Bone marrow (tissue), 2 donors: ENCODE results near the gene JUNB.
"Not testable (repeated sequence)": the region's sequence is repeated elsewhere in the genome, so short reads cannot be mapped to it uniquely, and the experiment has no call there.

ENCODE experiments used
- DNase-seq, 2 donors: peaks; one replicate each; lab custom pipeline; 2025; lab: John Stamatoyannopoulos, UW

Gene JUNB

DNA sequence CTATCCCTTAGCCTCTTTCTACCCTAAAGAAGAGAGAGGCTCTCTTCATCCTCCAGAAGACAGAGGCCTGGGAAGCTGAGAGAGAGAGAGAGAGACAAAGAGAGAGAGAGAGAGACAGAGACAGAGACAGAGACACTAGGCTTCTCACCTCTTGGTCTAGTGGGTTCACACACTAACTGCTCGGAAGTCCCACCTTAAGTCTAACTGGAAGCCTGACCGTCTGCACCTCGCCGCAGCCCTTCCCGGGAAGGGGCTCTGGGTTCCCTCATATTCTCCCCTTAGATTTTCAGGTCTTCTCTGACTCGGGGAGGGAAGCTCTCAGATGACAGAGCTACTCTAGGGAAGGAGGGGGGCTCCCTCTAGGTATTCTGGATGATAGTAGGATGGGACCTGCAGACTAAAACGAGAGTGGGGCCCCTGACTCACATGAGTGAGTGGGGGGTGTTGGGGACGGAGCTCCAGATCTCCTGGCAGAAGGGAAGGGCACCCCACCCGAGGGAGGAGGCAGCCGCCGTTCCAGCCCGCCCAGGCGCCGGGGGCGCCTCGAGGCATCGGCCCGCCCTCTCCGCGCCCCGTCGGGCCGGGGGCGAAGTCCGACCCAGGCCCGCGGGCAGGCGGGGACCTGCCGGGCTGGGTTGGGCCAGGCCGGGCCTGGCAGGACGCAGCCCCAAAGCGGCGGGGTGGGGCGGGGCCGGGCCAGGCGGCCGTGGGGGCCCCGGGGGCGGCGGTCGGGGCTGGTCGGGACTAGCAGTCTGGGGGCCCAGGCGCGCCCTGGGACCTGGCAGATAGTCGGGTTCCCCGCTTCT lies 2.0 kb upstream of the JUNB start:
- DNase-seq: no peak

DNA sequence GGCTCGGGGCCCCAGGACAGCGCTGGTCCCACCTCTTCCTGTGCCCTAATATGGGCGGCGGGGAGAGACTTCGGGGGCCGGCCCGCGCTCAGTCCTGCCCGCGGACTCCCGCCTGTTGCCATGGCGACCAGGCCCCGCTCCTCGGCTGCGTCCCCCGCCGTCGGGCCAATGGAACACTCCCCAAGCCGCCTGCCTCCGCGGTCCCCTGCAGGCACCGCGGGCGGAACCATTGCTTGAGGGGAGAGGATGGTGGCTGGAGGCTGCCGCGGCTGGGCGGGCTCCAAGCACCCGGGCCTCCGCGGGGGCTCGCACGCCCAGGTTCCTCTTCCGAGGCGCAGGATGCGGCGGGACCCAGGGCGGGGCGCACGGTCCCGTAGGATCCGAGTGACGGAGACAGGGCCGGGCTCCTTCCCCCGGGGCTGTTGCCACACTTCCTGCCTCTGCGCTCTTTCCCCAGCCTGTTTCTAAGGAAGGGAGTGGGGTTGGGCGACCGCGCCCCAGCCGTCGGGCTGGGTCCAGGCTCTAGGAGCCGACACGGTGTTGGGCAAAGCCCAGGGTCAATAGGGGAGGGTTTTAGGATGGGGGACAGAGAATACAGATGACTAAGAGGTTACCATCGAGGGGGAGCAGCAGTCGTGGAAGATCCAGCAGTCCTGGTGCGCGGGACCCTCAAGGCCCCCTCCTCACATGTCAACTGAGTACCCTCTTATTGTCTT lies 1.2 kb upstream of the JUNB start:
- DNase-seq: peak; percentile 89 to 93

DNA sequence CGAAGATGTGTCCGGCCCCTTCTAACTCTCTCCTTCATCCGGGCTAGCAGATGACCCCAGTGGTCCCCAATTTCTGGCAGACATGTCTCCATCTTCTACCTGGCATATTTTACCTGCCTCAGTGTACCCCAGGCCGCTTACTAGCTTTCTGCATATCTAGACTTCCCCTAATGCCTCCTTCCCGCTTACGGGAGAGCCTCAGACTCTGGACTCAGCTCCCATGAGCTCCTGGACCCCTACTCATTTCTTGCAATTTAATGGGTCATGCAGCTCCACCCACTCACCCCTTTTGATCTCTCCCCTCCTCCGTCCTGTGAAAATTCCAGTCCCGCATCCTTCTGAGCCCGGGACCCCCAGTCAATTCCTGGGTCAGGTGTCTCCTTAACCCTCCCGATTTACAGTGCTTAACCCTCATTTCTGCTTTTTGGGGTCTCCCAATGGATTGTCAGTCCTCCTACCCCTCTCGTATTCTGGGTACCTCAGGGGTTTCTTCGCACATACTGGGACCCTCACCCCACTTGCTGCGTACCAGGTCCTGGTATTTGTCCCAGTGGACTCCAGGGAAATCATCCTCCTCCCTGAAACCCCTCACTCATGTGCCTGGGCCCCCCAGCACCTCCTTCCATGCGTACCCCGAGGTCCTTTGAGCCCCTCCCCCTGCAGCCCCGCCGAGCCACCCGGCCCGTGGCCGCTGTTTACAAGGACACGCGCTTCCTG lies 500 bp upstream of the JUNB start:
- no peak for DNase-seq

DNA sequence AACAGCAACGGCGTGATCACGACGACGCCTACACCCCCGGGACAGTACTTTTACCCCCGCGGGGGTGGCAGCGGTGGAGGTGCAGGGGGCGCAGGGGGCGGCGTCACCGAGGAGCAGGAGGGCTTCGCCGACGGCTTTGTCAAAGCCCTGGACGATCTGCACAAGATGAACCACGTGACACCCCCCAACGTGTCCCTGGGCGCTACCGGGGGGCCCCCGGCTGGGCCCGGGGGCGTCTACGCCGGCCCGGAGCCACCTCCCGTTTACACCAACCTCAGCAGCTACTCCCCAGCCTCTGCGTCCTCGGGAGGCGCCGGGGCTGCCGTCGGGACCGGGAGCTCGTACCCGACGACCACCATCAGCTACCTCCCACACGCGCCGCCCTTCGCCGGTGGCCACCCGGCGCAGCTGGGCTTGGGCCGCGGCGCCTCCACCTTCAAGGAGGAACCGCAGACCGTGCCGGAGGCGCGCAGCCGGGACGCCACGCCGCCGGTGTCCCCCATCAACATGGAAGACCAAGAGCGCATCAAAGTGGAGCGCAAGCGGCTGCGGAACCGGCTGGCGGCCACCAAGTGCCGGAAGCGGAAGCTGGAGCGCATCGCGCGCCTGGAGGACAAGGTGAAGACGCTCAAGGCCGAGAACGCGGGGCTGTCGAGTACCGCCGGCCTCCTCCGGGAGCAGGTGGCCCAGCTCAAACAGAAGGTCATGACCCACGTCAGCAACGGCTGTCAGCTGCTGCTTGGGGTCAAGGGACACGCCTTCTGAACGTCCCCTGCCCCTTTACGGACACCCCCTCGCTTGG lies 966 bp downstream of the JUNB start:
- peak; percentile 47 to 84 for DNase-seq

DNA sequence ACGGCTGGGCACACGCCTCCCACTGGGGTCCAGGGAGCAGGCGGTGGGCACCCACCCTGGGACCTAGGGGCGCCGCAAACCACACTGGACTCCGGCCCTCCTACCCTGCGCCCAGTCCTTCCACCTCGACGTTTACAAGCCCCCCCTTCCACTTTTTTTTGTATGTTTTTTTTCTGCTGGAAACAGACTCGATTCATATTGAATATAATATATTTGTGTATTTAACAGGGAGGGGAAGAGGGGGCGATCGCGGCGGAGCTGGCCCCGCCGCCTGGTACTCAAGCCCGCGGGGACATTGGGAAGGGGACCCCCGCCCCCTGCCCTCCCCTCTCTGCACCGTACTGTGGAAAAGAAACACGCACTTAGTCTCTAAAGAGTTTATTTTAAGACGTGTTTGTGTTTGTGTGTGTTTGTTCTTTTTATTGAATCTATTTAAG lies 1.6 kb downstream of the JUNB start:
- DNase-seq: peak in 1 of 2 donors; percentile 16

DNA sequence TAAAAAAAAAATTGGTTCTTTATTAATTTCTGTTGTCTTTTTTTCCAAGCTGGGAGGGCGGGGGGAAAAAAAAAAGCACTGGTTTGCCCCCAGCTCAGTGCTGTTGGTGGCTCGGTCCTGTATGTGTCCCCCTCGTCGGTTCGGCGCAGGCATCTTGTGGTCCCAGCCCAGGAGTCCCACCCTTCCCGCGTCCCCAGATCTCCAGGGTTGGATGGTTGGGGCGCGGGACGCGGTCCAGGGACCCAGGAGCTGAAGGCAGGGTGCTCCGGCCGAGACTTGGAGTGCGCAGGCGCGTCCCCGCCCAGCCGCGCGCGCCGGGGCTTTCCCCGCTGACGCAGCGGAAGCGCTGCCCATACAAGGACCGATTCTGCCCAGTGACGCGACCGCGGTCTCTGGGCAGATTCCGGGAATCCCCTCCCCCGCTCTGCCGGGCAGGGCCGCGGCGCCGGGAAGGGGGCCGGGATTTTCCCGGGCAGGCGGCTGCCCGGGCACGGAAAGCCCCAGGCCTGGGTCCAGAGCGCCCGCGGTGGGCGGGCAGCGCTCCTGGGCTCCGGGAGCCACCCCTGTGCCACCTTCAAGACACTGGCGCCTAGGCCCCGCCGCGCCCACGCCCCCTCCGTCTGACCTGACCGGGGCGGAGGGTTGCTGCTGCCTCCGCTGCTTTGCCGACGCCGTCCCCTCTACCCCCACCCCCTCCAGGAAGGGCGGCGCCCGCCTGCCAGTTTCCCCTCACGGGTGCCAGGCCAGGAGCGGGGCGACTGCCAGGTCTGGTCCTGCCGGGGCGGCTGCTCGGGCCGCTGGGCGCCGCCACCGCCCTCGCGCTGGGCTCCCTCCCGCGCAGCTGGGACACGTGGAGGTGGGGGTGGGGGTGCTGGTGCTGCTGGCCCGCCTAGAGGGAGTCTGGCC lies 2.3 kb downstream of the JUNB start:
- DNase-seq: peak; percentile 83 to 97

DNA sequence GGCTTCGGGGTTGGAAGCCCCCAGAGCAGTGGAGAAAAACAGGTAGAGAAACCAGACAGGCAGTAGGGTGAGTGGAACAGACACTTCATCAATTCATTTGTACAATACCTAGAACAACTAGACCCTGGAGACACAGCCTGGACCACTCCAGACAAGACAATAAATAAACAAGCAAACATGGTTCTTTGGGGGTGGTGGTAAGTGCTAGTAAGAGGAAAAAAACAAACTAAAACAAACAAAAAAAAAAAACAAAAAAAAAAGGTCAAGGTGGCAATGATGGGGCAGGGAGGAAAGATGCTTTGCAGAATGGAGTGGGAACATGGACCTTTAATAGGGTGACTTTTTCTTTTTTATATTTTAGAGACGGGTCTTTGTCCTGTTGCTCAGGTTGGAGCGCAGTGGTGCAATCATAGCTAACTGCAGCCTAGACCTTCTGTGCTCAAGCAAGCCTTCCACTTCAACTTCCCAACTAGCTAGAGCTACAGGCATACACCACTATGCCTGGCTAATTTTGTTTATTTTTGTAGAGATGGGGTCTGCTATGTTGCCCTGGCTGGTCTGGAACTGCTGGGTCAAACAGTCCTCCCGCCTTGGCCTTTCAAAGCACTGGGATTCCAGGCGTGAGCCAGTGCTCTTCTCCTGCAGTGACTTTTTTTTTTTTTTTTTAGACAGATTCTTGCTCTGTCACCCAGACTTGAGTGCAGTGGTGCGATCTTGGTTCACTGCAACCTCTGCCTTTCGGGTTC lies 3.1 kb downstream of the JUNB start:
- DNase-seq: no peak

DNA sequence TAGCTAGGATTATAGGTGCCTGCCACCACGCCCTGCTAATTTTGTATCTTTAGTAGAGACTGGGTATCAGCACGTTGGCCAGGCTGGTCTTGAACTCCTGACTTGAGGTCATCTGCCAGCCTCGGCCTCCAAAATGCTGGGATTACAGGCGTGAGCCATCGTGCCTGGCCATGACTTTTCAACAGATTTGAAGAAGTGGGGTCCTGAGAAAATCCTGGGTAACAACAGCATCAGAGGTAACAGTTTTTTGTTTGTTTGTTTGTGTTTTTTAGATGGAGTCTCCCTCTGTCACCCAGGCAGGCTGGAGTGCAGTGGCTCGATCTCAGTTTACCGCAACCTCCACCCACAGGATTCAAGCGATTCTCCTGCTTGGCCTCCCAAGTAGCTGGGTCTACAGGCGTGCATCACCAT lies 3.7 kb downstream of the JUNB start:
- DNase-seq: no peak

DNA sequence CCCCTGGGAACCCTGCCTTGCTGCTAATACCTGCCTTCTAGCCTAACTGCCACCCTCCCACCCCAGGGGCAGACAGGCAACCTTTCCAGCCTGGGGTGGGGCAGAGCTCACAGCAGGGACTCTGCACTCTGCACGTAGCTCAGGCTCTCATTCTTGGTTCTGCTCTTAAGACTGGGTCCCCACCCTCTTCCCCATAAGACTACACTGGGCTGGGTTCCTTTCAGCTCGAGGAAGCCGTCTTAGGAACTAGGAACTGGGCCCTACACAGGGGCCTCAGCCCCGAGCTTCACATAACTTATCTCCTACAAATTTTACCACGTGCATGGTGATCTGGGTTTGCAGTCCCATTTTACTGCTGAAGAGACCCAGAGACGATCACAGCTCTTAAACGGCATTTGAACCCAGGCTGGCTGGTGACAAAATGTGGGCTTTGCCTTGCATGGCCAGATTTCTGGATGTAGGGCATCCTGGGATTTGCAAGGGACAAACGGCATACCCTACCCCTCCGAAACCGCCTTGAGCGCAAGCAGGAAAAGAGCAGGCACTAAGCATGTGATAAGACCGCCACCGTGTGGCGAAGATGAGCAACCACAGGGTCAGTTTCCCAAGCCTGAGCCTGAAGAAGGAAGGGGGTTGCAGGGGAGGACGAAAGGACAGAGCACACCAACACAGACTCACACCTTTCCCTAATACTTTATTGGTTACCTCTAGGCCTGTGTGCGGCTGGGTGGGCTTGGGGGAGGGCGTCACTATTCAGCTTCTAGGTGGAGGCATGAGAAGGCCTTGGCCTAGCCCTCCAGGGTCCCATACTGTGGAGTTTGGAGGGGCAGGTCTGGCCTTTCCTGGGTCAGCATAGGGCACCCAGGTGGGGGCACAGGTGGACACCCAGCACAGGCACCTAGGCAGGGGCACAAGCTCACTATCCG lies 5.1 kb downstream of the JUNB start:
- peak; percentile 55 for DNase-seq

DNA sequence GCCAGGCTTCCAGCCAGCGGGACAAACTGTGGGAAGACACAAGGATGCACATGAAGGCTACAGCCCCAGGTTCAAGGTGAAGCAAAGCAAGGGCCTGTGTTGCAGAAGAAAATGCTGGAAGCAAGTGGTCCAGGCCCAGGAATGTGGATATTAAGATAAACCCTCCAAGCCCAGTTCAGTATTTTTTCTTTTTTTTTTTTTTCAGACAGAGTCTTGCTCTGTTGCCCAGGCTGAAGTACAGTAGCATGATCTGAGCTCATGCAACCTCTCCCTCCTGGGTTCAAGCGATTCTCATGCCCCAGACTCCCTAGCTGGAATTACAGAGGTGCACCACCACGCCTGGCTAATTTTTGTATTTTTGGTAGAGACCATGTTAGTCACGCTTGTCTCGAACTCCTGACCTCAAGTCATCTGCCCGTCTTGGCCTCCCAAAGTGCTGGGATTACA lies 5.9 kb downstream of the JUNB start:
- DNase-seq: no peak

DNA sequence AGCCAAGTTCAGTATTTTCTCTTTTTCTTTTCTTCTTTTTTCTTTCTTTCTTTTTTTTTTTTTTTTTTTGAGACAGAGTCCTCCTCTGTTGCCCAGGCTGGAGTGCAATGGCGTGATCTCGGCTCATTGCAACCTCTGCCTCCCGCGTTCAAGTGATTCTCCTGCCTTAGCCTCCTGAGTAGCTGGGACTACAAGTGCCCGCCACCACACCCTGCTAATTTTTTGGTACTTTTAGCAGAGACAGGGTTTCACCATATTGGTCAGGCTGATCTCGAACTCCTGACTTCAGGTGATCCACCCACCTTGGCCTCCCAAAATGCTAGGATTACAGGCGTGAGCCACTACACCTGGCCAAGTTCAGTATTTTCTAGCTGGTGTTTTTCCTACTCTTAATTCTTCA lies 6.3 kb downstream of the JUNB start:
- DNase-seq: not testable (repeated sequence)

DNA sequence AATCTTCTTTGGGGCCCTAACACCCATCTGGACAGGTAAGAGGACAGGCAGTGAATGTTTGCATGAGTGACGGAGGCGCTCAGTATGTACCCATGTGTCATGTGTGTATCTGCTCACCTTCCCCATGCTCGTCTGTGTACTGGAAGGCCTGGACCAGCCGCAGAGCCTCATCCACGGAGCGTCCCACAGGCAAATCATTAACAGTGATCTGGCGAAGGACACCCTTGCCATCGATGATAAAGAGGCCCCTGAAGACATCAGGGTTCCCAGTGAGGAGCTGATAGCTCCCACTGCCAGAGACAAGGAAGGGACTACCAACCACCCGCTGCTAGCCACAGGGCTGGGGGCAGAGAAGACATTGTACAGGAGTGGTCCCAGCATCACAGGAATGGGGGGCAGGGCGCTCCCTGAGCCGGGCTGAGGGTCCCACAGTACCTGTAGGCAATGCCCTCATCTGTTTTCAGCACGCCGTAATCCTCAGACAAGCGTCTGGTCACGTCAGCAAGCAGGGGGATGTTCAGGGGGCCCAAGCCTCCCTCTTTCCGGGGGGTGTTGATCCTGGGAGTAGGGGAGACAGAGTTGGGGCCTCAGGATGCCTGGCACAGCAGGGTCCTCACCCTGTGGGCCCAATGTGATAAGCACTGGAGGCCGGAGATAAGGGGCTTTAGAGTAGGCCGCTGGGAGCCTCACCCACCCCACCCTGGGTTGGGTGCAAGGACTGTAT lies 8.6 kb downstream of the JUNB start:
- no peak for DNase-seq

DNA sequence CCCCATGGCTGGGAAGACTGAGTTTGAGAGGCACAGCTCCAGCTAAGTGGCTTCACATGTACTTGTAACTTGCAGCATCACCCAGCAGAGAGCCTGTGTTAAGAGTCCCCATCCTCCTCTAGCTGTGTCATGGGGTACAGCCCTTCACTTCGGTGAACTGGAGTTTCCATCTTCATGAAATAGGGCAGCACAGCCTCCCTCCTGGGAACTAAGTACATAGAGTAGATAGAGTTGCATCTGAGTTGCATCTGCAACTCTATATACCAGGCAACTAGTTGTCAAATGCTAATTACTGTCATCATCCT lies 9.1 kb downstream of the JUNB start:
- DNase-seq: no peak

DNA sequence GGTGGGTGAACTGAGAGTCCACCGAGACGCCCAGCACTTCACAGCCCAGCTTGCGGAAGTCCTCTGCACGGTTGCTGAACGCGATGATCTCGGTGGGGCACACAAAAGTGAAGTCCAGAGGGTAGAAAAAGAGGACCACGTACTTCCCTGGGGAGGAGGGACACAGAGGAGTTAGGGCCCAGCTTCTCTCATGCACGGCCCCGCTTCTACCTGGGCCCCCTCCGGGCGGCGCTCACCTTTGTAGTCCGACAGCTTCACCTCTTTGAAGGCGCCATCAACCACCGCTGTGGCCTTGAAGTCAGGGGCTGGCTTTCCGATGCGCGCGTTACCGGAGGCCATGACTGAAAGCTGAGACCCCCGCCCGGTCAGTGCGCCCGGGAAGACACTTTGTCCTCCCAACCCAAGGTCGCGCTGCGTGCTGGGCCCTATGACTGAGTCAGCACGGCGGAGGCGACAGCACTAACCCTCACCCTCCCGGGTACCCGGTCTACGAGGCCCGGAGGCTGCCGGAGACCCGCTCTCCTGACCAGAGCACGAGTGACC lies 9.7 kb downstream of the JUNB start:
- DNase-seq: no peak

DNA sequence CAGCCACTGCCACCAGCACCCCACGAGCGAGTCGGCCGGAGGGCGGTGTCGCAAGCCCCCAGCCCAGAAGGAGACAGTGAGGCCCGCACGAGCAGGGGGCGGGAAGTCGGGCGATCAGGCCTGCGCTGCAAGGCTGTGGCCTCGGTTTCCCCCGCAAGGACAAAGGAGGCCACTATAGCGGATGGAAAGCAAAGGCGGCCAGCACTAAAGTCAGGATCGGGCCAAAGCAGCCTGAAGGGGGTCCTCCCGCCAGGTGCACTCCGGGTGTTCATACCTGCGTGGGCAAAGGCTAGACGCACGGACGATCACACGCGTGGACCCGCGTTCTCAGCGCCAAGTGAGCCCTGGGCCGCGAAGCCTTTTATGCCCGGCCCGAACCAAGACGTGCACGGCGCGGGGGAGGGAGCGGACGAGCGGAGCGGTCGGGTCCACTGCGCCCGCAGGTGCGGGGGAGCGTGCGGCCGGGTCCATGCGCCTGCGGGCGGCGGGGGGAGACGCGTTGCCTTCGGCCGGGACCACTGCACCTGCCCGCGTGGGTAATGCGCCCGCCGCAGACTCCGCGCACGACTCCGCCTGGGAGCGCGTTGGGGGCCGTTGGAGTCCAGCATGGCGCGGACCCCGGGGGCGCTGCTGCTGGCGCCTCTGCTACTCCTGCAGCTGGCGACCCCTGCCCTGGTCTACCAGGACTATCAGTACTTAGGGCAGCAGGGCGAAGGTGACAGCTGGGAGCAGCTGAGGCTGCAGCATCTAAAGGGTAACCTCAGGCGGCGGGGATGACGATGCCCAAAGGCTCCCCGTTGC lies 10.4 kb downstream of the JUNB start, which contains the start of the genes PRDX2 and THSD8:
Gene PRDX2 (minus strand): TSS at position 335 of the 801 bp plus-strand sequence. CDS start 539 bp downstream, outside the sequence.
Gene THSD8 (plus strand): TSS at position 604 of the 801 bp plus-strand sequence. CDS start 3 bp downstream, at position 607.
- peak in 1 of 2 donors; percentile 36 for DNase-seq

DNA sequence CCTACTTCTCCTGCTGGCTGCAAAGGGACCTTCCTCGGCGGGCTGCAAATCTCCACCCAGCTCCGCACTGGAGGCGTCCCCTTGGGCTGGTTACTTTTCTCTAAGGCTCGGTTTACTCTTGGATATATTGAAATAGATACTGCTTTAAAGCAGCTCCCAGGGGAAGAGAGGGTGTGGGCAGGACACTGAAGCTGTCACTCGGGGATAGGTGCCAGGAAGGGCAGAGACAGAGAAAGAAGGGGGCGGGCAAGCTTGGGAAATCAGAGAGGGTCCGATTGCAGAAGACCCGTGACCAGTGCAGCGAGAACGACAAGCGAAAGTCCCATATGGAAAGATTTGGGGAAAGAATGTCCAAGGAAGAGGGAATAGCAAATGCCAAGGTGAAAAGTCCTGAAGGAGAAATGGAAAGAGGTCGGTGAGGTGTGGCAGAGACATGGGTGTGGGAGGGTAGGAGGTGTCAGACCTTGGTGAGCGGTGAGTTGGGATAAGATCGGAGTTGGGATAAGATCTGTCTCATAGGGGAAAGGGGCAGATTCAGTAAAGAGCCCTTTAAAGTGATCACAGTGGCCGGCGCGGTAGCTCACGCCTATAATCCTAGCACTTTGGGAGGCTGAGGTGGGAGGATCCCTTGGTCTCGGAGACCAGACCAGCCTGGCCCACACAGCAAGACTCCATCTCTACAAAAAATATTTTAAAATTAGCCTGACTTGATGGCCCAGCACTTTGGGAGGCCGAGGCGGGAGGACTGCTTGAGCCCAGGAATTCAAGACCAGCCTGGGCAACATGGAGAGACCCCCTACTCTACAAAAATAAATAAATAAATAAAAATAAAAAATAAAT lies 11.2 kb downstream of the JUNB start:
- no peak for DNase-seq
